Measurements from ENCODE around the gene CENPC.
"Not testable (repeated sequence)": the region's sequence is repeated elsewhere in the genome, so short reads cannot be mapped to it uniquely, and the experiment has no call there.

- TF ChIP-seq CTCF (conservative IDR thresholded peaks at IDR 0.05; ENCODE audit: low read depth in 2 of 2); REST (IDR thresholded peaks at IDR 0.05; ENCODE audit: unreplicated experiment); POLR2AphosphoS5 (IDR thresholded peaks at IDR 0.05; ENCODE audit: low read depth); CREB1 (CRISPR knock-in tag; IDR thresholded peaks at IDR 0.05; ENCODE audit: low read depth); EZH2phosphoT487 (IDR thresholded peaks at IDR 0.05; ENCODE audit: unreplicated experiment); EZH2 (IDR thresholded peaks at IDR 0.05; ENCODE audit: low read depth, unreplicated experiment); ZNF114 (CRISPR knock-in tag; IDR thresholded peaks at IDR 0.05); JUNB (IDR thresholded peaks at IDR 0.05; ENCODE audit: unreplicated experiment); ETS1 (IDR thresholded peaks at IDR 0.05): not testable (repeated sequence)
Observed at GRCh38 chr4:67445881-67446280, 99.4 kb downstream of the CENPC start.
